Gastroesophageal sphincter (tissue), 3 donors: Measurements from ENCODE around the gene PER3.

Experiments used
- EP300 ChIP-seq: sonication (generic); formaldehyde crosslinking; IDR thresholded peaks from one replicate; pipeline ENCODE4 v1.6.1; 2017; ENCODE audit warnings: antibody characterized with exemption, mild to moderate bottlenecking
- TF ChIP-seq, protein P1 (sequence below), 4 experiments: fragments of 200-600 bp in 2 of 4; fragments of 450-650 bp in 2 of 4; sonication (generic) in 1 of 4; IDR thresholded peaks; one replicate each; pipeline ENCODE4 v1.5.1; 2017 to 2019; ENCODE audit warnings: antibody characterized with exemption in 4 of 4, mild to moderate bottlenecking in 2 of 4, moderate library complexity in 2 of 4

DNA sequence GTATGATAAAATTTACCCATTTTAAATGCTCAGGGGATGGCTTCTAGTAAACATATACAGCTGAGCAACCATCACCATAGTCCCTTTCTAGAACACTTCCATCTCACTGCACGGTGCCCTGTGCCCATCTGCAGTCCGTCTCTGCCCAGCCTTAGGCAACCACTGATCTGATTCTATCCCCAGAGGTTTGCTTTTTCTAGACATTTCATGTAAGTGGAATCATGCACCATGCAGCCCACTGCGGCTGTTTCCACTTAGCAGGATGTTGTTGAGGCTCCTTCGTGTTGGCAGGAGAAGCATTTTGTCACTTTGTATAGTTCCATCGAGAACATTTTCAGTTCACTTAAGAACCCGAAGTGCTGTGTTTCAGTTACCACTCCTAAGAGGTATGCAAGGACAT, 40.7 kb upstream of the PER3 start:
- TF ChIP-seq, protein P1, sequence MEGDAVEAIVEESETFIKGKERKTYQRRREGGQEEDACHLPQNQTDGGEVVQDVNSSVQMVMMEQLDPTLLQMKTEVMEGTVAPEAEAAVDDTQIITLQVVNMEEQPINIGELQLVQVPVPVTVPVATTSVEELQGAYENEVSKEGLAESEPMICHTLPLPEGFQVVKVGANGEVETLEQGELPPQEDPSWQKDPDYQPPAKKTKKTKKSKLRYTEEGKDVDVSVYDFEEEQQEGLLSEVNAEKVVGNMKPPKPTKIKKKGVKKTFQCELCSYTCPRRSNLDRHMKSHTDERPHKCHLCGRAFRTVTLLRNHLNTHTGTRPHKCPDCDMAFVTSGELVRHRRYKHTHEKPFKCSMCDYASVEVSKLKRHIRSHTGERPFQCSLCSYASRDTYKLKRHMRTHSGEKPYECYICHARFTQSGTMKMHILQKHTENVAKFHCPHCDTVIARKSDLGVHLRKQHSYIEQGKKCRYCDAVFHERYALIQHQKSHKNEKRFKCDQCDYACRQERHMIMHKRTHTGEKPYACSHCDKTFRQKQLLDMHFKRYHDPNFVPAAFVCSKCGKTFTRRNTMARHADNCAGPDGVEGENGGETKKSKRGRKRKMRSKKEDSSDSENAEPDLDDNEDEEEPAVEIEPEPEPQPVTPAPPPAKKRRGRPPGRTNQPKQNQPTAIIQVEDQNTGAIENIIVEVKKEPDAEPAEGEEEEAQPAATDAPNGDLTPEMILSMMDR (IDR thresholded peaks at IDR 0.05): no peak
- no peak for TF ChIP-seq EP300
